Measurements from ENCODE around the gene FAH.
"Not testable (repeated sequence)": the region's sequence is repeated elsewhere in the genome, so short reads cannot be mapped to it uniquely, and the experiment has no call there.

Gene FAH

GRCh38 chr15:80152180-80152895, 461 bp upstream of the FAH start:
- peak; percentile 45 for DNase-seq

- no peak for DNase-seq
Observed at GRCh38 chr15:80153900-80154299, 1.1 kb downstream of the FAH start.

DNA sequence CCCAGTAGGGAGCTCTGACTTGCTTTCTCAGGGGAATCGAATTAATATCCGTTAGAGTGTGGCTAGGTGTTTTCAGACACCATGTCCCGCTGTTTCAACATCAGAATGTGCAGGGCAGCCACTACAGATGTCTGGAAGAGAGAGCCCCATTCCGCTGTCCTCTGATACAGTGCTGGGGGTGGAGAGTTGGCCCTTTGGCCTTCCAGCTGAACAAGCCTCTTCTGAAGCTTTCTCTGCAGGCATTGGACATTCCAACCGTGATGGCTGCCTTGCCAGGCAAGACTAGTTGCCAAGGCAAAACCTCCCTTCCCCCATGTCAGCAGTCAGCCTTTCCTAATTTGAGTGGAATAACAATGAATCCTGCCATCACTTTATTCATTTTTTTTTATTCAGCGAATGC, 1.5 kb downstream of the FAH start:
- no peak for DNase-seq

DNA sequence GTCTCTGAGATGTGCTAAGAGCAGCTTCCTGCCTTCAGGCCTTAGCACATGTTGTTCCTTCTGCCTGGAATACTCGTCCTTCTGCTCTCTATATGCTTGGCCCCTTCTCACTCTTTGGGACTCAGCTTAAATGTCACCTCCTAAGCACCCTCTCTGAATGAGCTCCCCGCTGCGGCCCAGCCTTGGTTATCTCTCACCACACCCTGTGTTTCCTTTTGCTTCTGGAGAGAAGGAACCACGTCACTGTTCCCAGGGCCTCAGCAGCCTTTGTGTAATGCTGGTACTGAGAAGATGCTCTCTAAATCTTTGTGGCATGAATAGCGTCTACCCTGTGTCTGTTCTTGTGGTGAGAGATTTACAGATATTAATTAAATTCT, 2.2 kb downstream of the FAH start:
- no peak for DNase-seq

- not testable (repeated sequence) for DNase-seq
Observed at GRCh38 chr15:80155378-80156175, 2.8 kb downstream of the FAH start.

DNA sequence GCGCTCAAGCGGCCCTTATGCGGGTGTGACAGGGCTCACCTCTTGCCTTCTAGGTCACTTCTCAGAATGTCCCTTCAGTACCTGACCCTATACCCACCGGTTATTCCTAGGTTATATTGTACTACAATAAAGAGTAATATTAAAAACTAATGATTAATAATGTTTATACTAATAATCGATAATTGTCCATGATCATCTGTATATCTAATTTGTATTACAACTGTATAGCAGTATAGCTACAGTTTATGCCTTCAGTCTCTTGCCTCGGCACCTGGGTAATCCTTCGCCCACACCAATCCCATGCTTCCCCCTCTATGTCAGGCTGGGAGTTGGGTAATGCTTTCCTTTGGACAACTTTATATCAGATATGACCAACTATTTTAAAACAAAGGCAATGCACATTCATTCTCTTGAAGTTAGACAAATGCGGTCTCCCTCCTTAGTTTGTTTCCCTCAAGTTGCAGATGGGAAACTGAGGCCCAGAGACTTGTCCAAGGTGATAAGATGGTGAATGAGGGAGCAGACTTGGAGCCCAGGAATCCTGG, 3.4 kb downstream of the FAH start:
- no peak for DNase-seq

GRCh38 chr15:80157215-80157614, 4.4 kb downstream of the FAH start:
- DNase-seq = no peak

- no peak for DNase-seq
Observed at GRCh38 chr15:80159301-80159700, 6.5 kb downstream of the FAH start.

- no peak for DNase-seq
Observed at GRCh38 chr15:80159811-80160569, 7.2 kb downstream of the FAH start.

- DNase-seq = no peak
Observed at GRCh38 chr15:80160570-80161156, 7.9 kb downstream of the FAH start.

GRCh38 chr15:80161468-80162016, 8.7 kb downstream of the FAH start:
- DNase-seq = no peak

DNA sequence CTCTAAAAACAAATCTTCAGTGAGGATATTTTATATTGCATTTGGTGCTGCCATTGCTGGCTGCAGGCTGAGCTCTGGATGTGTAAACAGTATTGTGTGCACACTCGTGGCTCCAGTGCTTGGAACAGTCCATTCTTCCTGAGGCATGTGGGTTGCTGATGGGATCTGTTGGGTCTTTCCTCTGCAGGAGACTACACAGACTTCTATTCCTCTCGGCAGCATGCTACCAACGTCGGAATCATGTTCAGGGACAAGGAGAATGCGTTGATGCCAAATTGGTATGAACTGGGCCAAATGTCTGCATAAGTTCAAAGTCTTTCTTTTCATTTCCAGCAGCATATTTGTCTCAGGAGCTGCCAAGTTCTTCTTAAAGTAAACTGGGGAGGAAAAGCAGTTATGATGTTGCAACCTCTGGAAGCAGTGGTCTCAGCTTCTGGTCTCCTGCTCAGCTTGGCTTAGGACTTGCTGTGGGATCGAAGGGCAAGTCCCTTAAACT, 9.3 kb downstream of the FAH start:
- no peak for DNase-seq

DNA sequence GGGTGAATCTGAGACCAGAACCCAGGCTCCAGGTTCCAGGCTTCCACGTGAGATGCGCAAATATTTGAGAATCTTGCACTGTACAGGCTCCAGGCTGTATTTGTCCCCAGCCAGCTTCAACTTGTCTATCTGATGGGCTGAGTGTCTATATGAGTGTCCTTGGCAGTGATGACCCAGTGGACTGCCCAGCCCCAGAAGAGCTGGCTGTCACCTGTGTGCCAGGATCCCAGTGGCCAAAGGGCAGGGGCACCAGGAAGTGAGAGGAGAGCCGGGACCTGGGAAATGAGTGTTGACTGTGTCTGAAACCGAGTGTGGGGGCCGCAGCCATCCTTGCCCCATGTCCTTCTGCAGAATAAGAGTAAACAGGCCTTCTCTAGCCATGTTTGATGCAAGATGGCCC, 10.4 kb downstream of the FAH start:
- DNase-seq = no peak

- DNase-seq = no peak
Observed at GRCh38 chr15:80163897-80164296, 11.1 kb downstream of the FAH start.

DNA sequence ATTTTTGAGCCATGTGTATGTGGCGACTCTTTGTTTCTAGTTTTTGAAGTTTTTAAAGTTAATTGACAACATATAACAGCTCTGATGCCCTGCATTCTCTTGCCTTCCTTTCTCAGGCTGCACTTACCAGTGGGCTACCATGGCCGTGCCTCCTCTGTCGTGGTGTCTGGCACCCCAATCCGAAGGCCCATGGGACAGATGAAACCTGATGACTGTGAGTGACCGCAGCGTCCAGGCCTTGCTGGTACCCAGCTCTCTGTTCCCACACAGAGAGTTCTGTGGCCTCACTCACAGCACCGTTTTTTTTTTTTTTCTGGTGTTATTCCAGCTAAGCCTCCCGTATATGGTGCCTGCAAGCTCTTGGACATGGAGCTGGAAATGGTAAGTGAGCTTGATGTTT, 15.1 kb downstream of the FAH start:
- DNase-seq = no peak

DNA sequence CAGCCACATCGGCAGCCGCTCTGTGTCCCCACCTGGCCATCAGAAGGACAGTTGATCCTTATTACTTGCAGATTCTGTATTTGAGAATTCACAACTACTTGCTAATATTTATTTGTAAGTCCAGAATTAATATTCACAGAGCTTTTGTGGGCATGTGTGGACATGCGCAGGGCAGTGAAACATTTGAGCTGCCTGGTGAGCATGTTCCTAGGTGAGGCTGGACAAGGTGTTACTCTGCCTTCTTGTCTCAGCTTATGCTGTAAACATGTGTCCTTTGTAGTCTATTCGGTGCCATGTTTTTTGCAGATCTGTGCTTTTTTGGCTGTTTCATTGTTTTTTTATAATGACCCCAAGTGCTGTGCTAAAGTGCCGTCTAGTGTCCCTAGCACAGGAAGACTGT, 15.6 kb downstream of the FAH start:
- no peak for DNase-seq

GRCh38 chr15:80169768-80170357, 17.1 kb downstream of the FAH start:
- no peak for DNase-seq

DNA sequence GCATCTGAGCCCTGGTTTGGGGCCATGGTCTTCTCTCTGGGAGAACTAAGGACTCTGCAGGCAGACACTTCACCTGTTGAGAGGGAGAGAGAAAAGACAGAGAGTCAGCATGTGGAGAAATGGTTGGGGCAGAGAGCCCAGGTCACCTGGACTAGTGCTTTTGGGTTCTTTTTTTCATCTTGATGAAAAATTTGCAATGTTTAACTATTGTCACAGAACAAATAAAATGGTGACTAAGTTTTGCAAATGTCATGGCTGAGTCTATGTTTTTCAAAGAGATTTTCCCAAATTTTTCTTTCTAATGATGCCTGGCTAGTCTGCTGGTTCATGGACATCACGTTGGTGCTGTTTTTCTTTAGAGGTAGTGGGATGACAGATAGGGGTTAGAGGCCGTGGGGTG, 17.8 kb downstream of the FAH start:
- DNase-seq = no peak

DNA sequence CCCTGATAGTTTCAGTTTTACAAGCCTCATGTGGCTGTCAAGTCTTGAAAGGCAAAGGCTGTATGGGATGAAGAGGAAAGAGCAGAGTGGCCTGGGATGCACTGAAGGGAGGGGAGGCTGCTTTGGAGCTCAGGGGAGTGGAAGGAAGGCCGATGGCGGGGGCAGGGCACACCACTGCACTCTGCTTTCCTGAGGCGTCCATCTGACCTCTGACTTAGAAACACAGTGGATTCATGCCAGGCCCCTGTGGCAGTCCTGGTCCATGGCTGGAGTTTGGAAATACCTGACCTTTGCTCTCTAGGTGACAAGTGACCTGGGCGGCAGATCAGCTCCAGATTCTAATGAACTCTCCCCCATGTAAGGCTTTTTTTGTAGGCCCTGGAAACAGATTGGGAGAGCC, 19.0 kb downstream of the FAH start:
- DNase-seq = no peak

GRCh38 chr15:80172401-80172800, 19.6 kb downstream of the FAH start:
- DNase-seq = no peak

DNA sequence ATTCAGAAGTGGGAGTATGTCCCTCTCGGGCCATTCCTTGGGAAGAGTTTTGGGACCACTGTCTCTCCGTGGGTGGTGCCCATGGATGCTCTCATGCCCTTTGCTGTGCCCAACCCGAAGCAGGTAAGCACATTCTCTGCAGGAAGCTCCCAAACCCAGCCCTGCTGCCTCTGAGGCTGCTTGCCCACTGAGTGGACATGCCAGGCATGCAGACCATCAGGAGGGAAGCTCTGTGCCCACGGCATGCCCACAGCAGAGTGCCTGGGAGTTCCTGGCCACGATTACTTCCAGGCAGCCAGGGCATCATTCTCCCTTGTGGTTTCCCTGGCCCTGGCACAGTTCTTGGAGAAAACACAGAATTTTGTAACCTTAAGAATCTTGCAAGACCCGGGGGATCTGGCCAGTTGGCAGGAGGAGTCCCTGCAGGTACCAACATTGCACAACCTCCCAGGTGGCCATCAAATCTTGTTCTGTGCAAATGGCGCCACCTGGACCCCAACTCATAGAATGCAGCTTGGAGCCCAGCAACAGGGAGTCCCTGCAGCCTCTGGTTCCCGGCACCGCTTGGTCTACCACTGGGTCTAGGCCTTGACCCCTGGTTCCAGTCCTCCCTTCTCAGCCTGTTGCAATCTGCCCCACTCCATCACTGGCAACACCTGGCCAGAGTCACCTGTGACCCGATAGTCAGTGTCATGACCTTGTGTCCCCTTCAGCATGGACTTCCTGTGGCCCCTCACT, 20.4 kb downstream of the FAH start:
- no peak for DNase-seq
